Testis (tissue), 2 donors: ENCODE results near the gene PLCB1.

Source experiments
- POLR2A ChIP-seq: fragments of 450-650 bp; IDR thresholded peaks from one replicate; pipeline ENCODE4 v1.6.1; 2017; ENCODE audit warnings: antibody characterized with exemption, mild to moderate bottlenecking, moderate library complexity
- TF ChIP-seq, protein P1 (sequence below), 3 experiments: fragments of 450-650 bp in 2 of 3; fragments of 200-600 bp in 1 of 3; sonication (generic) in 1 of 3; IDR thresholded peaks; one replicate each; pipeline ENCODE4 v1.5.1; 2016 to 2019; ENCODE audit warnings: antibody characterized with exemption in 3 of 3, mild to moderate bottlenecking in 2 of 3, moderate library complexity in 1 of 3

DNA sequence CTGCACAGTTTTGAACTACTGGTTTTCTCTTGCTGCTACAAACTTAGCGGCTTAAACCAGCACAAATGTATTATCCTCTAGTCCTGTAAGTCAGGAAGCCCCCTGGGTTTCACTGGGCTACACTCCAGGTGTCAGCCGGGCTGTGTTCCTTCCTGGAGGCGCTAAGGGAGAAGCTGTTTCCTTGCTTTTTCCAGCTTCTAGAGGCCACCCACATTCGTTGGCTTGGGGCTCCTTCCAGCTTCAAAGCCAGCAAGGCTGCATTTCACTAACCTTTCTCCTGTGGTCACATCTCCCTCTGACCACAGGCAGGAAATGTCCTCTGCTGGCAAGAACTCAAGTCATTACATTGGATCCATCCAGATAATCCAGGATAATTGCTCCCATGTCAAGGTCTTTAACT, 586.2 kb downstream of the PLCB1 start:
- TF ChIP-seq, protein P1, sequence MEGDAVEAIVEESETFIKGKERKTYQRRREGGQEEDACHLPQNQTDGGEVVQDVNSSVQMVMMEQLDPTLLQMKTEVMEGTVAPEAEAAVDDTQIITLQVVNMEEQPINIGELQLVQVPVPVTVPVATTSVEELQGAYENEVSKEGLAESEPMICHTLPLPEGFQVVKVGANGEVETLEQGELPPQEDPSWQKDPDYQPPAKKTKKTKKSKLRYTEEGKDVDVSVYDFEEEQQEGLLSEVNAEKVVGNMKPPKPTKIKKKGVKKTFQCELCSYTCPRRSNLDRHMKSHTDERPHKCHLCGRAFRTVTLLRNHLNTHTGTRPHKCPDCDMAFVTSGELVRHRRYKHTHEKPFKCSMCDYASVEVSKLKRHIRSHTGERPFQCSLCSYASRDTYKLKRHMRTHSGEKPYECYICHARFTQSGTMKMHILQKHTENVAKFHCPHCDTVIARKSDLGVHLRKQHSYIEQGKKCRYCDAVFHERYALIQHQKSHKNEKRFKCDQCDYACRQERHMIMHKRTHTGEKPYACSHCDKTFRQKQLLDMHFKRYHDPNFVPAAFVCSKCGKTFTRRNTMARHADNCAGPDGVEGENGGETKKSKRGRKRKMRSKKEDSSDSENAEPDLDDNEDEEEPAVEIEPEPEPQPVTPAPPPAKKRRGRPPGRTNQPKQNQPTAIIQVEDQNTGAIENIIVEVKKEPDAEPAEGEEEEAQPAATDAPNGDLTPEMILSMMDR (IDR thresholded peaks at IDR 0.05) = no peak
- TF ChIP-seq POLR2A = no peak
